ENCODE measurements around the gene R3HDM1. TPM values are rescaled to one million over a fixed set of nuclear protein-coding genes. Genes with fewer than 3 reads are reported as not detected.
"Not testable (repeated sequence)": the region's sequence is repeated elsewhere in the genome, so short reads cannot be mapped to it uniquely, and the experiment has no call there.

Gene R3HDM1
- total RNA-seq, 4 donors from 2014 or later = 13.7 to 22.3 (median 19.2) TPM

- Histone ChIP-seq H3K4me1 (no peaks in the 10 kb centered on the region), H3K27ac (no peak overlapping the region), H3K36me3 (peaks cover 0 to 10% (median 4%) of the 10 kb centered on the region in 4 donors), H3K9me3 (peaks cover 9 to 19% of the 10 kb centered on the region in 2 donors), H3K27me3 (no peaks in the 10 kb centered on the region), H3K4me3 (no peak overlapping the region)
- in situ Hi-C loops (cut with MboI; ENCODE audit: low pct_ligation_motif_present in 1 of 4, low pct_unique_long_range_greater_than_20kb in 1 of 4, low sequenced_read_pairs in 3 of 4) (loop anchor here in 1 of 4 donors (25.0 kb wide), 1 partner anchor 92 kb away; no protein-coding TSS in a partner anchor), intact Hi-C loops (cut with DNase I; ENCODE audit: low total_unique reads) (no loop called here)
- TF ChIP-seq, protein P1, sequence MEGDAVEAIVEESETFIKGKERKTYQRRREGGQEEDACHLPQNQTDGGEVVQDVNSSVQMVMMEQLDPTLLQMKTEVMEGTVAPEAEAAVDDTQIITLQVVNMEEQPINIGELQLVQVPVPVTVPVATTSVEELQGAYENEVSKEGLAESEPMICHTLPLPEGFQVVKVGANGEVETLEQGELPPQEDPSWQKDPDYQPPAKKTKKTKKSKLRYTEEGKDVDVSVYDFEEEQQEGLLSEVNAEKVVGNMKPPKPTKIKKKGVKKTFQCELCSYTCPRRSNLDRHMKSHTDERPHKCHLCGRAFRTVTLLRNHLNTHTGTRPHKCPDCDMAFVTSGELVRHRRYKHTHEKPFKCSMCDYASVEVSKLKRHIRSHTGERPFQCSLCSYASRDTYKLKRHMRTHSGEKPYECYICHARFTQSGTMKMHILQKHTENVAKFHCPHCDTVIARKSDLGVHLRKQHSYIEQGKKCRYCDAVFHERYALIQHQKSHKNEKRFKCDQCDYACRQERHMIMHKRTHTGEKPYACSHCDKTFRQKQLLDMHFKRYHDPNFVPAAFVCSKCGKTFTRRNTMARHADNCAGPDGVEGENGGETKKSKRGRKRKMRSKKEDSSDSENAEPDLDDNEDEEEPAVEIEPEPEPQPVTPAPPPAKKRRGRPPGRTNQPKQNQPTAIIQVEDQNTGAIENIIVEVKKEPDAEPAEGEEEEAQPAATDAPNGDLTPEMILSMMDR (IDR thresholded peaks at IDR 0.05) = no peak
- no peak for TF ChIP-seq POLR2A (IDR thresholded peaks at IDR 0.05)
- no peak for DNase-seq
- WGBS, 2 donors (ENCODE audit: low coverage in 1 of 2) = 96 to 100% methylated on average over 1 to 2 of the region's 2 CpGs
Measured at GRCh38 chr2:135494917-135495316, 36.4 kb upstream of the R3HDM1 start.

- H3K4me3 ChIP-seq; H3K36me3 ChIP-seq; H3K27ac ChIP-seq; DNase-seq; H3K27me3 ChIP-seq; intact Hi-C loops (cut with DNase I; ENCODE audit: low total_unique reads); H3K4me1 ChIP-seq: not testable (repeated sequence)
- in situ Hi-C loops (cut with MboI; ENCODE audit: low pct_ligation_motif_present in 1 of 4, low pct_unique_long_range_greater_than_20kb in 1 of 4, low sequenced_read_pairs in 3 of 4) = loop anchor here in 1 of 4 donors (25.0 kb wide), 1 partner anchor 89 kb away; no protein-coding TSS in a partner anchor
- H3K9me3 ChIP-seq = peaks cover 9 to 19% of the 10 kb centered on the region in 2 donors
- WGBS, 2 donors (ENCODE audit: low coverage in 1 of 2) = 98% methylated on average over 4 to 7 of the region's 7 CpGs
Measured at GRCh38 chr2:135498588-135498987, 32.7 kb upstream of the R3HDM1 start.

GRCh38 chr2:135504811-135505210 is 26.5 kb upstream of the R3HDM1 start:
- WGBS, 2 donors (ENCODE audit: low coverage in 1 of 2) = 92 to 100% methylated on average over 1 of the region's 1 CpG
- intact Hi-C loops (cut with DNase I; ENCODE audit: low total_unique reads) = no loop called here
- no peaks in the 10 kb centered on the region for H3K27me3 ChIP-seq
- TF ChIP-seq, protein P1 (IDR thresholded peaks at IDR 0.05) = no peak
- no peak for TF ChIP-seq POLR2A (IDR thresholded peaks at IDR 0.05)
- TF ChIP-seq EP300 (IDR thresholded peaks at IDR 0.05; ENCODE audit: low read depth) = no peak
- TF ChIP-seq POLR2AphosphoS5 (IDR thresholded peaks at IDR 0.05) = no peak
- no peaks in the 10 kb centered on the region for H3K4me1 ChIP-seq
- no peak for DNase-seq
- no peak overlapping the region for H3K27ac ChIP-seq
- no peaks in the 10 kb centered on the region for H3K36me3 ChIP-seq
- peaks cover 0 to 1% of the 10 kb centered on the region in 2 donors for H3K9me3 ChIP-seq
- in situ Hi-C loops (cut with MboI; ENCODE audit: low pct_ligation_motif_present in 1 of 4, low pct_unique_long_range_greater_than_20kb in 1 of 4, low sequenced_read_pairs in 3 of 4) = no loop called here
- no peak overlapping the region for H3K4me3 ChIP-seq

DNA sequence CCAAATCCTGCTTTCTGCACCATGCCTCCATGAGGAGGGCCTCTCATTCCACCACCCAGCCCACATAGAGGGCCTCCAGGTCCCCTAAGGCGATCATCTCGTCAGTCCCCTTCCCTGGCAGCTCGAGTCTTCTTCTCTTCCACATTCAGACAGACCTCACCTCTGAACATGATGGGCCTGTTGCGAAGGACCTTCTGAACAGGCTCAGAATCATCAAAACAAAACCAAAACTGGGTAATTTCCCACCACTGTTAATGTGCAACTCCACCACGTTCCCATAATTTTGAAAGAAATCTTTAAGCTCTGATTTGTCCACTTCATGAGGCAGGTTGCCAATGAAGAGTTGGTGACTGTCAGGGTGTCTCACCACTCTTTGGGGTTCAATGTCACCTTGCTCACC is 20.7 kb upstream of the R3HDM1 start:
- intact Hi-C loops (cut with DNase I; ENCODE audit: low total_unique reads) = no loop called here
- WGBS, 2 donors (ENCODE audit: low coverage in 1 of 2) = 90 to 100% methylated on average over 1 to 5 of the region's 5 CpGs

More for the DNA sequence above, 20.7 kb upstream of the R3HDM1 start:
- Histone ChIP-seq H3K4me1 (no peaks in the 10 kb centered on the region), H3K27ac (no peak overlapping the region), H3K36me3 (no peaks in the 10 kb centered on the region), H3K27me3 (no peaks in the 10 kb centered on the region), H3K4me3 (no peak overlapping the region), H3K9me3 (peaks cover 6 to 12% of the 10 kb centered on the region in 2 donors)
- in situ Hi-C loops (cut with MboI; ENCODE audit: low pct_ligation_motif_present in 1 of 4, low pct_unique_long_range_greater_than_20kb in 1 of 4, low sequenced_read_pairs in 3 of 4) = no loop called here
- no peak for DNase-seq
- no peak for TF ChIP-seq EP300 (IDR thresholded peaks at IDR 0.05; ENCODE audit: low read depth)
- no peak for TF ChIP-seq POLR2A (IDR thresholded peaks at IDR 0.05)
- TF ChIP-seq, protein P1 (IDR thresholded peaks at IDR 0.05) = no peak
- TF ChIP-seq POLR2AphosphoS5 (IDR thresholded peaks at IDR 0.05) = no peak
